Measurements from ENCODE around the gene PIH1D1. TPM values are rescaled to one million over a fixed set of nuclear protein-coding genes. Genes with fewer than 3 reads are reported as not detected.

Gene PIH1D1
- total and polyA plus RNA-seq, 2 of the 13 experiments (the other 11 are each of a cell fraction or from before 2014, with no cell fraction given), result 110 to 137 TPM

DNA sequence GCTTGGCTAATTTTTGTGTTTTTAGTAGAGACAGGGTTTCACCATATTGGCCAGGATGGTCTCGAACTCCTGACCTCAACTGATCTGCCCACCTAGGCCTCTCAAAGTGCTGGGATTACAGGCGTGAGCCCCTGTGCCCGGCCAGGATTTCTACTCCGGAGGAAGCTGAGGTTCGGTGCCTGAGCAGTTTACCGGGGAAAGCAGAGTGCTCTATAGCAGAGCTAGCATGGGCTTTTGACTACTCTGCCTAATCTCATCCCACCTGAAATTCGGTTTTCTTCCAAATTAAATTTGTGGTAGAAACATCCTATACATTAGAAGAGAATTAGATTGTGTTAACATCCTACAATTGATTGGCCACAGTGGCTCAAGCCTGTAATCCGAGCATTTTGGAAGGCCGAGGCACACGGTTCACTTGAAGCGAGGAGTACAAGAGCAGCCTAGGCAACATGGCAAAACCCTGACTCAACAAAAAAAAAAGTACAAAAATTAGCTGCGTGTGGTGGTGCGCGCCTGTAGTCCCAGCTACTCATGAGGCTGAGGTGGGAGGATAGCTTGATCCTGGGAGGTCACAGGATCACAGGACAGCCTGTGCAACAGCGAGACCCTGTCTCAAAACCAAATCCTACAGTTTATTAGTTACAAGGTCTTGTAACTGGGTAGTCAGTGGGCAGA is 37.4 kb upstream of the PIH1D1 start (continued):
- TF ChIP-seq ARID4A (CRISPR knock-in tag; IDR thresholded peaks at IDR 0.05; ENCODE audit: borderline replicate concordance), result no peak
- no peak for TF ChIP-seq ZSCAN9 (CRISPR knock-in tag; IDR thresholded peaks at IDR 0.05; ENCODE audit: borderline replicate concordance)
- TF ChIP-seq HOXA5 (CRISPR knock-in tag; IDR thresholded peaks at IDR 0.05), result no peak
- no peak for TF ChIP-seq MAZ (IDR thresholded peaks at IDR 0.05; ENCODE audit: borderline replicate concordance, low read depth, low read length)
- TF ChIP-seq MAZ (CRISPR knock-in tag; IDR thresholded peaks at IDR 0.05; ENCODE audit: low read depth), result no peak
- no peak for TF ChIP-seq ZEB1 (IDR thresholded peaks at IDR 0.05; ENCODE audit: insufficient replicate concordance, low read depth)
- TF ChIP-seq, protein P1, sequence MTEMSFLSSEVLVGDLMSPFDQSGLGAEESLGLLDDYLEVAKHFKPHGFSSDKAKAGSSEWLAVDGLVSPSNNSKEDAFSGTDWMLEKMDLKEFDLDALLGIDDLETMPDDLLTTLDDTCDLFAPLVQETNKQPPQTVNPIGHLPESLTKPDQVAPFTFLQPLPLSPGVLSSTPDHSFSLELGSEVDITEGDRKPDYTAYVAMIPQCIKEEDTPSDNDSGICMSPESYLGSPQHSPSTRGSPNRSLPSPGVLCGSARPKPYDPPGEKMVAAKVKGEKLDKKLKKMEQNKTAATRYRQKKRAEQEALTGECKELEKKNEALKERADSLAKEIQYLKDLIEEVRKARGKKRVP (CRISPR knock-in tag; IDR thresholded peaks at IDR 0.05), result 0 out of 4 replicates have a peak, but pooled peaks of 1 of the 2 experiments have one; percentile 9
- TF ChIP-seq IKZF5 (CRISPR knock-in tag; IDR thresholded peaks at IDR 0.05), result no peak
- TF ChIP-seq YEATS2 (CRISPR knock-in tag; IDR thresholded peaks at IDR 0.05; ENCODE audit: borderline replicate concordance), result no peak
- TF ChIP-seq RAD51 (IDR thresholded peaks at IDR 0.05; ENCODE audit: borderline replicate concordance), result no peak
- TF ChIP-seq MBD4 (IDR thresholded peaks at IDR 0.05; ENCODE audit: borderline replicate concordance, low read length), result 0 out of 2 replicates have a peak, but pooled peaks have one; percentile 19
- no peak for TF ChIP-seq ZKSCAN1 (IDR thresholded peaks at IDR 0.05; ENCODE audit: low read length)
- TF ChIP-seq REL (CRISPR knock-in tag; conservative IDR thresholded peaks at IDR 0.05), result 0 out of 2 replicates have a peak, but pooled peaks have one; percentile 14
- TF ChIP-seq NRL (CRISPR knock-in tag; IDR thresholded peaks at IDR 0.05; ENCODE audit: borderline replicate concordance), result no peak
- peak; percentile 90 to 92 for TF ChIP-seq MAFK (conservative IDR thresholded peaks at IDR 0.05 in 1 of 2, IDR thresholded peaks at IDR 0.05 in 1 of 2; ENCODE audit: low read length in 2 of 2)
- TF ChIP-seq ZNF225 (CRISPR knock-in tag; IDR thresholded peaks at IDR 0.05), result no peak
- TF ChIP-seq WIZ (CRISPR knock-in tag; IDR thresholded peaks at IDR 0.05), result no peak
- no peak for TF ChIP-seq ZBTB49 (CRISPR knock-in tag; IDR thresholded peaks at IDR 0.05; ENCODE audit: borderline replicate concordance)
- no peak for TF ChIP-seq ZNF337 (CRISPR knock-in tag; IDR thresholded peaks at IDR 0.05; ENCODE audit: borderline replicate concordance, low read depth)
- TF ChIP-seq ZNF670 (CRISPR knock-in tag; IDR thresholded peaks at IDR 0.05; ENCODE audit: borderline replicate concordance), result no peak
- no peak for TF ChIP-seq NR3C1 (CRISPR knock-in tag; IDR thresholded peaks at IDR 0.05)
